ENCODE data around the gene CAPSL.
"Not testable (repeated sequence)": the region's sequence is repeated elsewhere in the genome, so short reads cannot be mapped to it uniquely, and the experiment has no call there.

The CAPSL gene

GRCh38 chr5:35938568-35939227, at the start of gene CAPSL:
Gene CAPSL (minus strand): TSS chr5:35938622. CDS start chr5:35921120, 17,502 bp downstream.
- Histone ChIP-seq H3K9me3 (ENCODE audit: control insufficient read depth, insufficient read depth, low read length) (no peaks in the 10 kb centered on the region), H3K9ac (ENCODE audit: low read depth, low read length) (no peak within 1 kb of the TSS), H3K4me1 (ENCODE audit: control insufficient read depth, insufficient read depth, low read length) (no peaks in the 10 kb centered on the region), H3K36me3 (ENCODE audit: control insufficient read depth, insufficient read depth, low read length) (no peaks in the 10 kb centered on the region), H3K27me3 (ENCODE audit: control insufficient read depth, insufficient read depth, low read length) (peaks cover 11% of the 10 kb centered on the region), H3K4me3 (ENCODE audit: low read depth, low read length) (no peak within 1 kb of the TSS)

- Histone ChIP-seq H3K27me3 (ENCODE audit: control insufficient read depth, insufficient read depth, low read length) (peaks cover 40% of the 10 kb centered on the region), H3K9ac (ENCODE audit: low read depth, low read length) (no peak overlapping the region), H3K36me3 (ENCODE audit: control insufficient read depth, insufficient read depth, low read length) (no peaks in the 10 kb centered on the region), H3K4me3 (ENCODE audit: low read depth, low read length) (no peak overlapping the region), H3K4me1 (ENCODE audit: control insufficient read depth, insufficient read depth, low read length) (peaks cover 4% of the 10 kb centered on the region), H3K9me3 (ENCODE audit: control insufficient read depth, insufficient read depth, low read length) (no peaks in the 10 kb centered on the region)
Measured at GRCh38 chr5:35987776-35988175, 49.4 kb upstream of the CAPSL start.

GRCh38 chr5:35979715-35980114, 41.3 kb upstream of the CAPSL start:
- Histone ChIP-seq H3K4me3 (ENCODE audit: low read depth, low read length) (no peak overlapping the region), H3K9ac (ENCODE audit: low read depth, low read length) (no peak overlapping the region), H3K9me3 (ENCODE audit: control insufficient read depth, insufficient read depth, low read length) (peaks cover 5% of the 10 kb centered on the region), H3K4me1 (ENCODE audit: control insufficient read depth, insufficient read depth, low read length) (no peaks in the 10 kb centered on the region), H3K36me3 (ENCODE audit: control insufficient read depth, insufficient read depth, low read length) (no peaks in the 10 kb centered on the region), H3K27me3 (ENCODE audit: control insufficient read depth, insufficient read depth, low read length) (no peaks in the 10 kb centered on the region)

GRCh38 chr5:35976859-35977258, 38.4 kb upstream of the CAPSL start:
- H3K4me3 ChIP-seq (ENCODE audit: low read depth, low read length); H3K27me3 ChIP-seq (ENCODE audit: control insufficient read depth, insufficient read depth, low read length); H3K4me1 ChIP-seq (ENCODE audit: control insufficient read depth, insufficient read depth, low read length); H3K9ac ChIP-seq (ENCODE audit: low read depth, low read length); H3K9me3 ChIP-seq (ENCODE audit: control insufficient read depth, insufficient read depth, low read length); H3K36me3 ChIP-seq (ENCODE audit: control insufficient read depth, insufficient read depth, low read length): not testable (repeated sequence)

GRCh38 chr5:35974570-35974969, 36.1 kb upstream of the CAPSL start:
- no peaks in the 10 kb centered on the region for H3K9me3 ChIP-seq (ENCODE audit: control insufficient read depth, insufficient read depth, low read length)
- no peak overlapping the region for H3K4me3 ChIP-seq (ENCODE audit: low read depth, low read length)
- H3K9ac ChIP-seq (ENCODE audit: low read depth, low read length): no peak overlapping the region
- H3K4me1 ChIP-seq (ENCODE audit: control insufficient read depth, insufficient read depth, low read length): no peaks in the 10 kb centered on the region
- H3K27me3 ChIP-seq (ENCODE audit: control insufficient read depth, insufficient read depth, low read length): no peaks in the 10 kb centered on the region
- no peaks in the 10 kb centered on the region for H3K36me3 ChIP-seq (ENCODE audit: control insufficient read depth, insufficient read depth, low read length)

- no peaks in the 10 kb centered on the region for H3K4me1 ChIP-seq (ENCODE audit: control insufficient read depth, insufficient read depth, low read length)
- no peaks in the 10 kb centered on the region for H3K36me3 ChIP-seq (ENCODE audit: control insufficient read depth, insufficient read depth, low read length)
- H3K9ac ChIP-seq (ENCODE audit: low read depth, low read length): no peak overlapping the region
- no peaks in the 10 kb centered on the region for H3K27me3 ChIP-seq (ENCODE audit: control insufficient read depth, insufficient read depth, low read length)
- no peak overlapping the region for H3K4me3 ChIP-seq (ENCODE audit: low read depth, low read length)
- no peaks in the 10 kb centered on the region for H3K9me3 ChIP-seq (ENCODE audit: control insufficient read depth, insufficient read depth, low read length)
Measured at GRCh38 chr5:35971878-35972210, 33.4 kb upstream of the CAPSL start.

- Histone ChIP-seq H3K4me3 (ENCODE audit: low read depth, low read length) (no peak overlapping the region), H3K4me1 (ENCODE audit: control insufficient read depth, insufficient read depth, low read length) (no peaks in the 10 kb centered on the region), H3K27me3 (ENCODE audit: control insufficient read depth, insufficient read depth, low read length) (no peaks in the 10 kb centered on the region), H3K9ac (ENCODE audit: low read depth, low read length) (no peak overlapping the region), H3K36me3 (ENCODE audit: control insufficient read depth, insufficient read depth, low read length) (no peaks in the 10 kb centered on the region), H3K9me3 (ENCODE audit: control insufficient read depth, insufficient read depth, low read length) (no peaks in the 10 kb centered on the region)
Measured at GRCh38 chr5:35971186-35971877, 32.9 kb upstream of the CAPSL start.

- H3K27me3 ChIP-seq (ENCODE audit: control insufficient read depth, insufficient read depth, low read length): no peaks in the 10 kb centered on the region
- no peaks in the 10 kb centered on the region for H3K9me3 ChIP-seq (ENCODE audit: control insufficient read depth, insufficient read depth, low read length)
- no peaks in the 10 kb centered on the region for H3K4me1 ChIP-seq (ENCODE audit: control insufficient read depth, insufficient read depth, low read length)
- no peaks in the 10 kb centered on the region for H3K36me3 ChIP-seq (ENCODE audit: control insufficient read depth, insufficient read depth, low read length)
- H3K4me3 ChIP-seq (ENCODE audit: low read depth, low read length): no peak overlapping the region
- no peak overlapping the region for H3K9ac ChIP-seq (ENCODE audit: low read depth, low read length)
Measured at GRCh38 chr5:35963381-35963843, 25.0 kb upstream of the CAPSL start.

GRCh38 chr5:35960328-35960727, 21.9 kb upstream of the CAPSL start:
- no peaks in the 10 kb centered on the region for H3K36me3 ChIP-seq (ENCODE audit: control insufficient read depth, insufficient read depth, low read length)
- H3K9me3 ChIP-seq (ENCODE audit: control insufficient read depth, insufficient read depth, low read length): no peaks in the 10 kb centered on the region
- no peaks in the 10 kb centered on the region for H3K27me3 ChIP-seq (ENCODE audit: control insufficient read depth, insufficient read depth, low read length)
- no peaks in the 10 kb centered on the region for H3K4me1 ChIP-seq (ENCODE audit: control insufficient read depth, insufficient read depth, low read length)
- no peak overlapping the region for H3K4me3 ChIP-seq (ENCODE audit: low read depth, low read length)
- H3K9ac ChIP-seq (ENCODE audit: low read depth, low read length): no peak overlapping the region

- Histone ChIP-seq H3K4me1 (ENCODE audit: control insufficient read depth, insufficient read depth, low read length) (no peaks in the 10 kb centered on the region), H3K9me3 (ENCODE audit: control insufficient read depth, insufficient read depth, low read length) (no peaks in the 10 kb centered on the region), H3K36me3 (ENCODE audit: control insufficient read depth, insufficient read depth, low read length) (no peaks in the 10 kb centered on the region), H3K27me3 (ENCODE audit: control insufficient read depth, insufficient read depth, low read length) (peaks cover 3% of the 10 kb centered on the region), H3K4me3 (ENCODE audit: low read depth, low read length) (no peak overlapping the region), H3K9ac (ENCODE audit: low read depth, low read length) (no peak overlapping the region)
Measured at GRCh38 chr5:35956429-35956828, 18.0 kb upstream of the CAPSL start.

- Histone ChIP-seq H3K36me3 (ENCODE audit: control insufficient read depth, insufficient read depth, low read length) (no peaks in the 10 kb centered on the region), H3K4me1 (ENCODE audit: control insufficient read depth, insufficient read depth, low read length) (no peaks in the 10 kb centered on the region), H3K9ac (ENCODE audit: low read depth, low read length) (no peak overlapping the region), H3K27me3 (ENCODE audit: control insufficient read depth, insufficient read depth, low read length) (peaks cover 3% of the 10 kb centered on the region), H3K4me3 (ENCODE audit: low read depth, low read length) (no peak overlapping the region), H3K9me3 (ENCODE audit: control insufficient read depth, insufficient read depth, low read length) (no peaks in the 10 kb centered on the region)
Measured at GRCh38 chr5:35954175-35954574, 15.8 kb upstream of the CAPSL start.

GRCh38 chr5:35947085-35947484, 8.7 kb upstream of the CAPSL start:
- H3K27me3 ChIP-seq (ENCODE audit: control insufficient read depth, insufficient read depth, low read length): no peaks in the 10 kb centered on the region
- H3K4me3 ChIP-seq (ENCODE audit: low read depth, low read length): no peak overlapping the region
- no peaks in the 10 kb centered on the region for H3K4me1 ChIP-seq (ENCODE audit: control insufficient read depth, insufficient read depth, low read length)
- H3K9me3 ChIP-seq (ENCODE audit: control insufficient read depth, insufficient read depth, low read length): no peaks in the 10 kb centered on the region
- no peaks in the 10 kb centered on the region for H3K36me3 ChIP-seq (ENCODE audit: control insufficient read depth, insufficient read depth, low read length)
- H3K9ac ChIP-seq (ENCODE audit: low read depth, low read length): no peak overlapping the region

Measured in iPS-15b (cell line).